ENCODE measurements around the gene ODF2L. TPM values are rescaled to one million over a fixed set of nuclear protein-coding genes. Genes with fewer than 3 reads are reported as not detected.

Gene ODF2L
- total and polyA plus RNA-seq, 9 of the 15 experiments (the other 6 are each of a cell fraction or from before 2014, with no cell fraction given): 2.2 to 6.0 (median 4.7) TPM

DNA sequence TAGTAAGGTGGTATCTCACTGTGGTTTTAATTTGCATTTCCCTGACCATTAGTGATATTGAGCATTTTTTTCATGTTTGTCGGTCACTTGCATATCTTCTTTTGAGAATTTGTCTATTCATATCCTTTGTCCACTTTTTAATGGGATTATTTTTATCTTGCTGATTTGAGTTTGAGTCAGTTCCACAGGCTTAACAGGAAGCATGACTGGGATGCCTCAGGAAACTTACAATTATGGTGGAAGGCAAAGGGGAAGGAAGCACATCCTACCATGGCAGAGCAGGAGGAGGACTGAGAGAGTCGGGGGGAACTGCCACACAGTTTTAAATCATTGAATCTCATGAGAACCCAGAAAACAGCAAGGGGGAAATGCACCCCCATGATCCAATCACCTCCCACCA, 51.1 kb downstream of the ODF2L start:
- no peaks in the 10 kb centered on the region for H3K9me3 ChIP-seq (replicated peaks; ENCODE audit: control insufficient read depth, insufficient read depth, low read depth, low read length)
- no peak overlapping the region for H3K9ac ChIP-seq (ENCODE audit: insufficient read depth in 1 of 2, low read depth in 2 of 2, low read length in 2 of 2)
- no peaks in the 10 kb centered on the region for H4K20me1 ChIP-seq (replicated peaks; ENCODE audit: control insufficient read depth, insufficient read depth, low read length)
- in situ Hi-C loops (cut with MboI): no loop called here
- 3% methylated on average over 2 of the region's 2 CpGs for WGBS (ENCODE audit: insufficient coverage, low coverage, missing lambda C conversion rate)
- ChIA-PET CTCF (ENCODE audit: low intra/inter-chr PET ratio) (no interaction called here), POLR2A (no interaction called here)
- TF ChIP-seq CHD2 (IDR thresholded peaks at IDR 0.05; ENCODE audit: low read depth, low read length): no peak
- TF ChIP-seq CTCFL (IDR thresholded peaks at IDR 0.05; ENCODE audit: borderline replicate concordance, insufficient read depth, low read depth, low read length, poor library complexity, severe bottlenecking): no peak
- no peak for TF ChIP-seq NEUROD1 (IDR thresholded peaks at IDR 0.05; ENCODE audit: borderline replicate concordance, low read depth, low read length, partially characterized antibody)
- TF ChIP-seq PCBP2 (IDR thresholded peaks at IDR 0.05; ENCODE audit: low read depth, low read length, poor library complexity, severe bottlenecking): no peak
- TF ChIP-seq CEBPB (tag; IDR thresholded peaks at IDR 0.05): no peak
- H3K9me1 ChIP-seq (ENCODE audit: control insufficient read depth, insufficient read depth, low read length): no peaks in the 10 kb centered on the region
- ATAC-seq: no peak
- H3K4me2 ChIP-seq (ENCODE audit: insufficient read depth, low read length): no peak overlapping the region
- FAIRE-seq: no peak
- H2AFZ ChIP-seq (ENCODE audit: low read depth, low read length): no peak overlapping the region
- no peaks in the 10 kb centered on the region for H3K4me1 ChIP-seq (replicated peaks in 1 of 2; ENCODE audit: control insufficient read depth in 2 of 2, insufficient read depth in 2 of 2, low read length in 2 of 2)
- intact Hi-C loops (cut with micrococcal nuclease): no loop called here
- H3K4me3 ChIP-seq: no peak overlapping the region
- H3K27me3 ChIP-seq (ENCODE audit: control insufficient read depth in 2 of 2, insufficient read depth in 2 of 2, low read length in 2 of 2): no peaks in the 10 kb centered on the region
- no peak for DNase-seq (ENCODE audit: extremely low read depth in 1 of 4, low spot score in 3 of 4)
- H3K27ac ChIP-seq (ENCODE audit: extremely low read depth, low read depth, low read length): no peak overlapping the region
- no peaks in the 10 kb centered on the region for H3K36me3 ChIP-seq (ENCODE audit: control insufficient read depth, insufficient read depth, low read length)
- H3K79me2 ChIP-seq (ENCODE audit: control insufficient read depth, insufficient read depth, low read length): no peaks in the 10 kb centered on the region
- no TSS peak for BruUV-seq (replicated peaks)
